HG03108 (cell line): ENCODE results near the gene ACKR4.
"Not testable (repeated sequence)": the region's sequence is repeated elsewhere in the genome, so short reads cannot be mapped to it uniquely, and the experiment has no call there.

ENCODE experiments used
- ATAC-seq: cut with Tn5 transposase; IDR thresholded peaks from one replicate; pipeline ENCODE4 v1.9.1; 2021; ENCODE audit warnings: moderate library complexity; ENCODE audit not compliant: unreplicated experiment

Gene ACKR4

GRCh38 chr3:132596816-132597433 lies at the start of gene ACKR4:
Gene ACKR4 (plus strand): TSS chr3:132597270. CDS start chr3:132600398, 3,128 bp downstream.
- ATAC-seq, result no peak

GRCh38 chr3:132549169-132549568 lies 47.9 kb upstream of the ACKR4 start:
- no peak for ATAC-seq

DNA sequence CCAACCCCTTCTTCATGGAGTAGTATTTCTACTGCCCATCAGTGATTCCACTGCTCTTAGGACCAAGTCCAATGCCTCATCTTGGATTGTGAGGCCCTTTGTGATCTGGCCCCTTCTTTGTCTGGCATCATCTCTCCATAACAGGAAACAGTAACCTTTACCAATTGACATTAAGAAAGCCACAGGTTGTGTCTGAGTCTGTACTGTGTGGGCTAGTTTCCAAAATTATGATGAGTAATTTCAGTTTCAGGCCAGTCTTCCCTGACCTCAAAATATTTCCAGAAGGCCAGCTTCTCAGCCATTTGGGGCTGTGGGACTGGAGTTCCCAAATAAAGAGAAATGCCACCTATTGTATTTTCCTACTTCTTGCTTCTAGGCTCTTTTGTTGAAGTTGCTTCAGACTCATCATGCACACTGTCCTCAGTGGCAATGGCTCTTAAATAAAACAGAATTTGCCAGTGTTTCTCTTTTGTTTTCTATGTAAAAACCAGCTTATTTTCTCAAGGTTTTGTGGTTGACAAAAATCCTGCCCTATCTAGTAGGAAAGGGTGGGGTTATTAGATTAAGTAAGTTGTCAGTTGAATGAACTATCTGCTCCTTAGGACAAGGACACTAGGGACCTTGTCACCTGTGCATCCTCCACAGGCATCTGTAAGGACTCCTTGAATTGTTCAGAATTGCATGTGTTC lies 47.0 kb upstream of the ACKR4 start:
- ATAC-seq, result peak; percentile 61

DNA sequence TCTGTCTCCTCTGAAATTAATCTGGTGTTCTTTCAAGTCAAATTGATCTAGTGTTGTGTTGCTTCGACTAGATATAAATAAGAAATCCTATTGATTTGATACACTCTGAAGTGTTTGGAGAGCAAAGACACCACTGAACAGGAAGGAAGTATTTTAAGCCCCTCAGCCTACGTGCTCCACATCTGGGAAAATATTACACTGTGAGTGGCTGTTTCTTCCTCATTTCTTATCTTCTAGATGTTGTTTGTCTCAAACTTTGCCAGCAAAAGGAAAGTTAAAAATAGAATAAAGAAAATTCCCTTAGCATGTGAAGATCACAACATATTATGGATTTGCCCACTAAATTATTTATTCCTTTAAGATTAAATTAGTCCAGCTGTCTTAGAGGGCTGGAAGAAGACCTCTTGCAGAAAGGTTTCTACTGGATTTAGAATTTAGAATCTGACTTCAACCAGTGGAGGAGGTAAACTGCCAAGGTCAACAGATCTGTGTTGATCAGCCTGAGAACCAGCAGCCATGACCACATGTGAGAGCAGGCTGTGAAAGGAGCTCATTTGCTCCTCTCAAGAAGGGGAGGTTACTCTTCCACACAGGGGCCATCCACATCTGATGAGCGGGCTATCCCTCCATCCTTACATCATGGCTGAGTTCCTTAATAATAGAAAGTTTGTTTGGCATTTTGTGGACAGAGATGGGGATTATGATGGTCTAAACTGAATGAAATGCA lies 46.3 kb upstream of the ACKR4 start:
- no peak for ATAC-seq

DNA sequence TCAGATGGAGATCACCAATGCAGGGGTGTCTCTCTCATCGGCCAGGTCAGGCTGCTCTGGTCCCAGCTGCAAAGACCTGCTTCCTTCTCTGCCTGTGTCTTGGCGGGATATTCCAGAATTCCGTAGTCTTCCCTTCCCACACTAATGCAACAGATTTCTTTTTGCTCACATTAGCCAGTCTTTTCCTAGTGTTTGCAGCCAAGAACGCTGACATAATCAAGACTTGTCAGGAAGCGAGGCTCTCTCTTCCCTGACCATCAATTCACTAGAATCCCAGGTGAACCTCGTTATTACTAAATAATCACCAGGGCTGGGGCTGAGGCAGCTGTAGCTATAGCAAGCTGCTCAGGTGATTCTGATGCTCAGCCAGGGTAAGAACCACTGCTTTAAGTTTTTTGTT lies 43.2 kb upstream of the ACKR4 start:
- ATAC-seq, result no peak

- no peak for ATAC-seq
Measured at GRCh38 chr3:132554437-132554836, 42.6 kb upstream of the ACKR4 start.

GRCh38 chr3:132555306-132556035 lies 41.6 kb upstream of the ACKR4 start:
- no peak for ATAC-seq

- ATAC-seq, result not testable (repeated sequence)
Measured at GRCh38 chr3:132556036-132556386, 41.1 kb upstream of the ACKR4 start.

DNA sequence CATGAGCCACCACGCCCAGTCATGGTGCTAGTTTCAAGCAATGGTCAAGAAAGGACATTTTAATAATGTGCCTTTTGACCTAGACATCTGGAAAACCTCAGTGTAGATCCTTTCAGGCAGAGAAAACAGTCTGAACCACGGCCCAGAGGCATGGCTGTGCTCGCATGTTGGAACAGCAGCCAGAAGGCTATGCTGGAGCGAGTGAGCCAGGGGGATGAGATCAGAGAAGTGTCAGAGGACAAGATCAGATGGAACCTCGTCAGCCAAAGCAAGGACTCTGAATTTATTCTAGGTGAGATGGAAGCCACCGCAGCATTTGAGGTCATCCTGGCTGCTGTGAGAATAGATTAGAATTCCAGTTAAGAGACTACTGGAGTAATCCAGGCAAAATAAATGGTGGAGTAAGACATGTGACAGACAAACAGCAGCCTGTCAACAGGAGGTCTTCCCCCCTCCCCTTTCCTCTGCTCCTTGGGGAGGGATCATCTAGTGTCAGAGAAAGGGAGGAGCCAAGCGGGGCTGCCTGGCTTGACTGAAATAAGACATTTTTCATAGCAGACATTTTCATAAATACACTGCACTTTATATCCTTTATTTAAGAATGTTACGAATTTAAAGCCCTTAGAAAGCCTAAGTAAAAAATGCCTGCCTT lies 40.4 kb upstream of the ACKR4 start:
- ATAC-seq, result no peak

DNA sequence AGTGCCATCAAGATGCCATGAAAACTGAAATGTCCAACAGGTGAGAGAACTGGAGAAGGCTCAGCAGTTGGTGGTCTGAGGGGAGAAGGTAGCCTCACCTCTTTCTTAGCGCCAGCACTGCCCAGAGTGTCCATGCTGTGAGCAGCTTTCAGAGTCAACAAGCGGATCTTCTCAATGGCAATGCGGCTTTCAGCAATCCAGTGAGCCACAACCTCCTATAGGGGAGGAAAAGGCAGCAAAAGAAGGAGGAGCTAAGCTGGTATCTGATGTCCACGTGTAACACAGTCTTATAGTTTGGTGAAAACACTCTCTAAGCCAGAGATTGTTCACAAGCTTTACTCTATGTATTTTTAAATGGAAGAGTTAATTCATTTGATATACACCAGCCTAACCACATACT lies 36.1 kb upstream of the ACKR4 start:
- no peak for ATAC-seq

- no peak for ATAC-seq
Measured at GRCh38 chr3:132563420-132564069, 33.5 kb upstream of the ACKR4 start.

DNA sequence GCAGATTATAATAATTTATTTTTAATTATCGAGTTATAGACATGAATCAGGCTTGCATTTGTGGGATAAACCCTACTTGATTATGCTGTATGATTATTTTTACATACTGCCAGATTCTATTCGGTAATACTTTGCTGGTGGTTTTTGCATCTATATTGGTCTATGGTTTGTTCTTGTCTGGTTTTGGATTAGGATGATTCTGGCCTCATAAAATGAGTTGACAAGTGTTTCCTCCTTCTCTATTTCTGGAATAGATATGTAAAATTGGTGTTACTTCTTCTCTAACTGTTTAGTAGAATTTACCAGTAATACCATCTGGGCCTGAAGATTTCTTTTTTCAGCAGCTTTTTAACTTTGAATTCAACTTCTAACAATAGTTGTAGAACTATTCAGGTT lies 33.0 kb upstream of the ACKR4 start:
- no peak for ATAC-seq

DNA sequence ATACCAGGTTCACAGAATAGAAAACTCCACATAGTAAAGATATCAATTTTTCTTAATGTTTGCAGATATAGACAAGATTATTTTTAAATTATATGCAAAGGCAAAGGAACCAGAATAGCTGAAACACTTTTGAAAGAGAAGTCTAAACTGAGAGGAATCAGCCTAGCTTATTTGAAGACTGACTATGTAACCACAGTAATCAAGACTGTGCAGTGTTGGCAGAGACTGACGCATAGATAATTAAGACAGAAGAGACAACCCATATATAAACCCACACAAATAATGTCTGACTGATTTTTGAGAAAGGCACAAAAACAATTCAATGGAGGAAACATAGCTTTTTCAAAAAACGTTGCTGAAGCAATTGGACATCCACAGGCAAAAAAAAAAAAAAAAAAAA lies 28.6 kb upstream of the ACKR4 start:
- no peak for ATAC-seq

DNA sequence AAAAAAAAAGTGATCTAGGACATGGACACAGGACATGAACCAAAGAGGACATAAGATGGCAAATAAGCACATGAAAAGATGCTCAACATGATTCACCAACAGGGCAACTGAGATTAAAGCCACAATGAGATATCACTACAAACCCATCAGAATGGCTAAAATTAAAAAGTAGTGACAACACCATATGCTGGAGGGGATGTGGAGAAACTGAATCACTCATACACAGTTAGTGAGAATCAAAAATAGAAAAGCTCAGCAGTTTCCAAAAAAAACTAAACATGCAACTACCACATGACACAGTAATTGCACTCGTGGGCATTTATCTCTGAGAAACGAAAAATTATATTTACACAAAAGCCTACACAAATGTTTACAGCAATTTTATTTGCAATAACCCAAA lies 27.9 kb upstream of the ACKR4 start:
- ATAC-seq, result no peak

- ATAC-seq, result no peak
Measured at GRCh38 chr3:132569580-132569979, 27.5 kb upstream of the ACKR4 start.

GRCh38 chr3:132570016-132570415 lies 27.1 kb upstream of the ACKR4 start:
- ATAC-seq, result no peak

DNA sequence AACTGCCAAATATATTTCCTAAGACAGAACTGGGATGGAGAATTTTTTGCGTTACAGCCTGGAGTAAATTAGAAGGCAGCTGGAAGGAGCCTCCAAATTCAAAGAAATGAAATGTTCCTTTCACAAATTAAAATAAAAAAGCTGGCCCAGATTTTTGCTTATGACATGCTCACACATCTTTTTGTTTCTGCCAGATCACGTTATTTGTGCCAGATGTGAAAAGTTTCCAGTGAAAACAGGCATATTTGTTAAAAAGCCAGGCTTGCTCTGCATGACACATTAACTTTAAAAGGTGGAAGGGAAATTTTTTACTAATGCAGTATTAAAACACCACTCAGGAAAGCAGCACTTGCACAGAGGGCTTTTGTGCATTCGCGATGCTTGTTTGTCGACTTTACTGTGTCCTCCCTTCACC lies 23.3 kb upstream of the ACKR4 start:
- no peak for ATAC-seq

- ATAC-seq, result no peak
Measured at GRCh38 chr3:132587401-132587800, 9.7 kb upstream of the ACKR4 start.

- no peak for ATAC-seq
Measured at GRCh38 chr3:132592216-132592615, 4.9 kb upstream of the ACKR4 start.

DNA sequence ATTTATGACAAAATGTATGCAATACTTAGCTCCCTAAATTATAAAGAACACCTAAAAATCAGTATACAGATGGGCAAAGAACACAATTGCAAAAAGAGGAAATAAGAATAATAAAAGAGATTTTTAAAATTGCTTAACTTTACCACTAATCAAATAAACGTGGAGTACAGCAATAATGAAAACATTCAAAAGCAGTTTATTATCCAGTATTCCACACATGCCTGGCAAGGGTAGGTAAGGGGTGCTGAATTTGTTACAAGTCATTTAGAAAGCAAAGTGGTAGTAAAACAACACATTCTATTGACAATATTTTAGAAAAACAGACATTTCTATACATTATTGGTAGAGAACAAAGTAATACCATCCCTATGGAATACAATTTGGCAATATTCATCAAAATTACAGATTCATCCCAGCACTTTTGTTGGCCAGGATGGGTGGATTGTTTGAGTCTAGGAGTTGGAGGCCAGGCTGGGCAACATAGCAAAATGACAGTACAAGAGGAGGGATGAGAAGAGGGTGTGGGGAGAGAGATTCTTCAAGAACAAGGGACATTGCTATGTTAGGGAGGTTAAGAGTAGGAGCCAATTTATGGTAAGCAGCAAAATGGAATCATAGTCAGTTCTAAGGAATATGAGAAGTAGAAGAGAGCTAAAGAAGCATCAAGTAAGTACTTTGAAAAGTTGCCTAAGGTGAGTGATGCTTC lies 3.7 kb upstream of the ACKR4 start:
- no peak for ATAC-seq
